HG03565 (cell line): ENCODE measurements around the gene TCEA3.

Experiments used
- ATAC-seq: cut with Tn5 transposase; IDR thresholded peaks from one replicate; pipeline ENCODE4 v1.9.1; 2021; ENCODE audit warnings: mild to moderate bottlenecking, moderate library complexity; ENCODE audit not compliant: unreplicated experiment

The TCEA3 gene

GRCh38 chr1:23341931-23342692, 82.4 kb downstream of the TCEA3 start:
- no peak for ATAC-seq

GRCh38 chr1:23339632-23340031, 84.9 kb downstream of the TCEA3 start:
- ATAC-seq = no peak

DNA sequence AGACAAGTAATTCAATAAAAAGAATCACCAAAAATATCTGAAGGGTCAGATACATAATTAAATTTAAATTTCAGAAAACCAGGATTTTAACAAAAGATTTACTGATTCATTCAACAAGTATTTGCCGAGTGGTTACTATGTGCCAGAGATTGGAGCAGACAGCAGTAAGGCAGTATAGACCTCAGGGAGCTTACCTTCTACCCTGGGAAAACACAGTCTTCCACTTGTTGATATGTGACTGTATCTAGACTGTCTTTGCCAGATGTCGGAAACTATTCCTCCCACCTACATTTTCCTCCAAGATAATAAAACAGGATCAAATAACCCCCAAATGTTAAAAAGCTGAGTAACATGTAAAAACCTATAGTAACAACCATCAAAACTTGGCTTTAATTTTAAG, 86.7 kb downstream of the TCEA3 start:
- no peak for ATAC-seq

- no peak for ATAC-seq
Measured at GRCh38 chr1:23331713-23332112, 92.8 kb downstream of the TCEA3 start.
